RPMI7951 (cell line): ENCODE measurements around the gene RILPL1. TPM values are rescaled to one million over a fixed set of nuclear protein-coding genes. Genes with fewer than 3 reads are reported as not detected.
"Not testable (repeated sequence)": the region's sequence is repeated elsewhere in the genome, so short reads cannot be mapped to it uniquely, and the experiment has no call there.

Source experiments
- DNase-seq: peaks from one replicate; pipeline ENCODE4 v3.0.0-alpha.2; 2012; ENCODE audit warnings: low read depth
- total RNA-seq: library from RNA; depleted of rRNA; stranded (reverse); fragments of >200 nt; shearing (Covaris generic); gene quantifications from 2 replicates; pipeline ENCODE4 v1.2.3, GENCODE V29; 2014

Gene RILPL1
- total RNA-seq, 1 experiment from 2014 or later = 10.3 TPM

GRCh38 chr12:123468786-123469185 lies 64.7 kb downstream of the RILPL1 start:
- DNase-seq = no peak

GRCh38 chr12:123465084-123465483 lies 68.4 kb downstream of the RILPL1 start:
- DNase-seq = no peak

- not testable (repeated sequence) for DNase-seq
These were observed 70.3 kb downstream of the RILPL1 start for GRCh38 chr12:123463174-123463573.

- DNase-seq = peak; percentile 79
These were observed 75.3 kb downstream of the RILPL1 start, which contains the start of gene SNRNP35 for GRCh38 chr12:123457980-123458779. SNRNP35 (plus strand) TSS chr12:123458139; CDS start chr12:123465541, 7,402 bp downstream.

GRCh38 chr12:123453165-123453564 lies 80.4 kb downstream of the RILPL1 start:
- DNase-seq = no peak

- not testable (repeated sequence) for DNase-seq
These were observed 81.3 kb downstream of the RILPL1 start for GRCh38 chr12:123452276-123452550.

- no peak for DNase-seq
These were observed 82.9 kb downstream of the RILPL1 start for GRCh38 chr12:123450636-123451035.

GRCh38 chr12:123449856-123450255 lies 83.7 kb downstream of the RILPL1 start:
- no peak for DNase-seq

- DNase-seq = no peak
These were observed 84.2 kb downstream of the RILPL1 start for GRCh38 chr12:123449249-123449733.

GRCh38 chr12:123446333-123446713 lies 87.2 kb downstream of the RILPL1 start:
- DNase-seq = no peak

- no peak for DNase-seq
These were observed 87.9 kb downstream of the RILPL1 start for GRCh38 chr12:123445388-123446332.

- no peak for DNase-seq
These were observed 89.2 kb downstream of the RILPL1 start for GRCh38 chr12:123444092-123445026.

- no peak for DNase-seq
These were observed 90.7 kb downstream of the RILPL1 start for GRCh38 chr12:123442774-123443173.

- no peak for DNase-seq
These were observed 91.9 kb downstream of the RILPL1 start for GRCh38 chr12:123441523-123442164.

GRCh38 chr12:123436017-123436964 lies 97.2 kb downstream of the RILPL1 start, which contains the start of gene RILPL2:
RILPL2 (minus strand) TSS chr12:123436684; CDS start chr12:123436420, 264 bp downstream.
- peak; percentile 79 for DNase-seq

GRCh38 chr12:123435636-123436016 lies 97.9 kb downstream of the RILPL1 start:
- no peak for DNase-seq

- DNase-seq = no peak
These were observed 99.9 kb downstream of the RILPL1 start for GRCh38 chr12:123433615-123434014.

- not testable (repeated sequence) for DNase-seq
These were observed 101.3 kb downstream of the RILPL1 start for GRCh38 chr12:123431951-123432817.

GRCh38 chr12:123429101-123429500 lies 104.4 kb downstream of the RILPL1 start:
- not testable (repeated sequence) for DNase-seq
